ENCODE results near the gene DDX24.
A peak's percentile ranks its signal among the peaks of the same experiment; 100 is the strongest.

Gene DDX24

DNA sequence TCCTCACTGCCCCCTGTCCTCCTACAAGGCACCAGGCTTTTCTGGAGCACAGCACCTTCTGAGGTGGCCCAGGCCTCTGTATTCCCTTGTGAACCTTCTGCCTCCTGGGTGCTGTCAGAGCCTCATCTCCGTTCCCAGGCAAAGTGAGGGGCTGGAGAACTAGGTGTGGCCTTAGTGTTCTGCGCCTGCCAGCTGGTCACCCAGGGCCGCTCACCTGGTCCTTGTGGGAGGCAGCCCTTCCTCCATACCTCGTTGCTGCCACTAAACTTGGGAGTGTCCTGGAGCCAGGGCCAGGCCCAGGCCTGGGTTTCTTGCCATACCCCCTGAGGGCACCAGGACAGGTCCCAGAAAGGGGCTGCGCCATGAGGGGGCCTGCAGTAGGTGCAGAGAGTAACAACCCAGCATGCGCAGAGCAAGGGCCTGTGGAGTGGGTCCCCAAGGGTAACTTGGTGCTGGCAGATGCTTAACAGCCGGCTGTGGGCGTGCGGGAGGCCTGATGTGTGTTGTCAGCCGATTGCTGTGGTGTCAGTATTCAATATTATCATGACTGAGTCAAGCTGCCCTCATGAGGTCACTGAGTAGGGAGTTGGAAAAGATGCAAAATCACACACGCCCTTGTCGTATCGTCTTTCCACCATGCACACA lies 37.8 kb downstream of the DDX24 start:
- TF ChIP-seq CTCF (IDR thresholded peaks at IDR 0.05; ENCODE audit: low read depth, low read length) = no peak
- in situ Hi-C loops (cut with HindIII; ENCODE audit: low sequenced_read_pairs) = no loop called here
- no peak for DNase-seq (ENCODE audit: low read depth, low spot score)
- H3K4me3 ChIP-seq (ENCODE audit: low read depth, low read length) = no peak overlapping the region

GRCh38 chr14:94042433-94043091 lies 38.4 kb downstream of the DDX24 start:
- TF ChIP-seq CTCF (IDR thresholded peaks at IDR 0.05; ENCODE audit: low read depth, low read length) = no peak
- no peak for DNase-seq (ENCODE audit: low read depth, low spot score)
- in situ Hi-C loops (cut with HindIII; ENCODE audit: low sequenced_read_pairs) = no loop called here
- no peak overlapping the region for H3K4me3 ChIP-seq (ENCODE audit: low read depth, low read length)

DNA sequence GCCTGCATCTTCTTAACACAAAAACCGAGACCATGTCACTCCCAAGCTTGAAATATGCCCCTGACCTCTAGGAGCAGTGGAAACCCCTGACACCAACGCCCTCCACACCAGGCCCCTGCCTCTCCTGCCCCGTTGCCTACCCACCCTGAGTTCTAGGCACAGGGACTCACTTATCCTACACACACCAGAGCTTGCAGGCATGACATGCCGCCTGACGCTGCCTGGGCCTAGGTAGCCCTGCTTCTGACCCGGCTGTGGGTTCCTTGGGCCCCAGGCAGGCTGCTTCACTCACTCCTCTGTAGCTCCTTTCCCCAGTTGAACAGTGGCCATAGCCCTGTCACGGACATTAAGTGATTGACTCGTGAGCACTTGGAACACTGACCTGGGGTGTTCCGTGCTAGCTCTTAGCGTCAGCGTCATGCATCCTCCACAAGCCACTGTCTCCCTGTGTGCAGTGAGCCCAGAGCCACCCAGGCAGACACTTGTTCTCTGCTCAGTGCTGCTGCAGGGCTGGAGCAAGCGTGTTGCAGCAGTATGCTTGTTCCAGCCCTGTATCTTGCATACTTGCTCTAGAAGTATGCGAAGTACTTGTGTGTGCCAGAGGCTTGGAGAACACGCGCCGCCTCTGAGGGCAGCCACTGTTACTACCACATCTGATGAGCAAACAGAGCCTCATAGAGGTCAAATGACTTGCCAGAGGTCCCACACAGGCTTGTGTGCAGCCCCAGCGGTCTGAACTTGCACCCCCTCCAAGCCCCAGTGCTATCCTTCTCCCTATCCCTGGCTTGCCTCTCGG lies 39.3 kb downstream of the DDX24 start:
- no peak overlapping the region for H3K4me3 ChIP-seq (ENCODE audit: low read depth, low read length)
- TF ChIP-seq CTCF (IDR thresholded peaks at IDR 0.05; ENCODE audit: low read depth, low read length) = no peak
- DNase-seq (ENCODE audit: low read depth, low spot score) = peak; percentile 45
- in situ Hi-C loops (cut with HindIII; ENCODE audit: low sequenced_read_pairs) = no loop called here

GRCh38 chr14:94040796-94041195 lies 40.2 kb downstream of the DDX24 start:
- in situ Hi-C loops (cut with HindIII; ENCODE audit: low sequenced_read_pairs) = no loop called here
- TF ChIP-seq CTCF (IDR thresholded peaks at IDR 0.05; ENCODE audit: low read depth, low read length) = no peak
- H3K4me3 ChIP-seq (ENCODE audit: low read depth, low read length) = no peak overlapping the region
- DNase-seq (ENCODE audit: low read depth, low spot score) = no peak

GRCh38 chr14:94040247-94040646 lies 40.8 kb downstream of the DDX24 start:
- DNase-seq (ENCODE audit: low read depth, low spot score) = no peak
- H3K4me3 ChIP-seq (ENCODE audit: low read depth, low read length) = no peak overlapping the region
- no peak for TF ChIP-seq CTCF (IDR thresholded peaks at IDR 0.05; ENCODE audit: low read depth, low read length)
- in situ Hi-C loops (cut with HindIII; ENCODE audit: low sequenced_read_pairs) = no loop called here

- no peak for TF ChIP-seq CTCF (IDR thresholded peaks at IDR 0.05; ENCODE audit: low read depth, low read length)
- no peak for DNase-seq (ENCODE audit: low read depth, low spot score)
- no peak overlapping the region for H3K4me3 ChIP-seq (ENCODE audit: low read depth, low read length)
- in situ Hi-C loops (cut with HindIII; ENCODE audit: low sequenced_read_pairs) = no loop called here
Measured at GRCh38 chr14:94038921-94039629, 41.9 kb downstream of the DDX24 start.
